ENCODE results near the gene SMCR8.

Gene SMCR8, protein sequence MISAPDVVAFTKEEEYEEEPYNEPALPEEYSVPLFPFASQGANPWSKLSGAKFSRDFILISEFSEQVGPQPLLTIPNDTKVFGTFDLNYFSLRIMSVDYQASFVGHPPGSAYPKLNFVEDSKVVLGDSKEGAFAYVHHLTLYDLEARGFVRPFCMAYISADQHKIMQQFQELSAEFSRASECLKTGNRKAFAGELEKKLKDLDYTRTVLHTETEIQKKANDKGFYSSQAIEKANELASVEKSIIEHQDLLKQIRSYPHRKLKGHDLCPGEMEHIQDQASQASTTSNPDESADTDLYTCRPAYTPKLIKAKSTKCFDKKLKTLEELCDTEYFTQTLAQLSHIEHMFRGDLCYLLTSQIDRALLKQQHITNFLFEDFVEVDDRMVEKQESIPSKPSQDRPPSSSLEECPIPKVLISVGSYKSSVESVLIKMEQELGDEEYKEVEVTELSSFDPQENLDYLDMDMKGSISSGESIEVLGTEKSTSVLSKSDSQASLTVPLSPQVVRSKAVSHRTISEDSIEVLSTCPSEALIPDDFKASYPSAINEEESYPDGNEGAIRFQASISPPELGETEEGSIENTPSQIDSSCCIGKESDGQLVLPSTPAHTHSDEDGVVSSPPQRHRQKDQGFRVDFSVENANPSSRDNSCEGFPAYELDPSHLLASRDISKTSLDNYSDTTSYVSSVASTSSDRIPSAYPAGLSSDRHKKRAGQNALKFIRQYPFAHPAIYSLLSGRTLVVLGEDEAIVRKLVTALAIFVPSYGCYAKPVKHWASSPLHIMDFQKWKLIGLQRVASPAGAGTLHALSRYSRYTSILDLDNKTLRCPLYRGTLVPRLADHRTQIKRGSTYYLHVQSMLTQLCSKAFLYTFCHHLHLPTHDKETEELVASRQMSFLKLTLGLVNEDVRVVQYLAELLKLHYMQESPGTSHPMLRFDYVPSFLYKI

GRCh38 chr17:18314731-18315561 lies at the start of gene SMCR8, which contains the start of gene TOP3A:
SMCR8 (plus strand) TSS chr17:18315293; CDS start chr17:18315790, 497 bp downstream.
TOP3A (minus strand) TSS chr17:18314994; CDS start chr17:18314778, 216 bp downstream.
- no peaks in the 10 kb centered on the region for H3K27me3 ChIP-seq
- peak within 1 kb of the TSS; percentile 95 for H3K9ac ChIP-seq
- peaks cover 80% of the 10 kb centered on the region for H4K20me1 ChIP-seq
- no peak for TF ChIP-seq Cebpa-rat (IDR thresholded peaks at IDR 0.05)
- H3K36me3 ChIP-seq = peaks cover 70% of the 10 kb centered on the region
- peaks cover 74% of the 10 kb centered on the region for H3K4me1 ChIP-seq
- peak within 1 kb of the TSS; percentile 91 for H3K27ac ChIP-seq
- H3K4me3 ChIP-seq = peak within 1 kb of the TSS; percentile 93
- H3K9me3 ChIP-seq = no peaks in the 10 kb centered on the region
- peak within 1 kb of the TSS; percentile 94 for H3K4me2 ChIP-seq

- Histone ChIP-seq H3K4me3 (no peak overlapping the region), H3K36me3 (peaks cover 70% of the 10 kb centered on the region), H3K27ac (no peak overlapping the region), H4K20me1 (peaks cover 25% of the 10 kb centered on the region), H3K9me3 (no peaks in the 10 kb centered on the region), H3K27me3 (no peaks in the 10 kb centered on the region), H3K9ac (no peak overlapping the region), H3K4me2 (no peak overlapping the region), H3K4me1 (peaks cover 8% of the 10 kb centered on the region)
- TF ChIP-seq Cebpa-rat (IDR thresholded peaks at IDR 0.05) = no peak
Measured at GRCh38 chr17:18267366-18267765, 47.7 kb upstream of the SMCR8 start.

- H3K9me3 ChIP-seq = no peaks in the 10 kb centered on the region
- H3K27ac ChIP-seq = no peak overlapping the region
- no peak overlapping the region for H3K4me3 ChIP-seq
- H3K4me1 ChIP-seq = peaks cover 6% of the 10 kb centered on the region; the same call in 1 of the 2 replicates
- H3K4me2 ChIP-seq = no peak overlapping the region
- H3K27me3 ChIP-seq = no peaks in the 10 kb centered on the region
- no peak for TF ChIP-seq Cebpa-rat (IDR thresholded peaks at IDR 0.05)
- peaks cover 70% of the 10 kb centered on the region for H3K36me3 ChIP-seq
- H3K9ac ChIP-seq = no peak overlapping the region
- H4K20me1 ChIP-seq = peaks cover 26% of the 10 kb centered on the region; the same call in 1 of the 2 replicates
Measured at GRCh38 chr17:18267927-18268711, 47.0 kb upstream of the SMCR8 start.

DNA sequence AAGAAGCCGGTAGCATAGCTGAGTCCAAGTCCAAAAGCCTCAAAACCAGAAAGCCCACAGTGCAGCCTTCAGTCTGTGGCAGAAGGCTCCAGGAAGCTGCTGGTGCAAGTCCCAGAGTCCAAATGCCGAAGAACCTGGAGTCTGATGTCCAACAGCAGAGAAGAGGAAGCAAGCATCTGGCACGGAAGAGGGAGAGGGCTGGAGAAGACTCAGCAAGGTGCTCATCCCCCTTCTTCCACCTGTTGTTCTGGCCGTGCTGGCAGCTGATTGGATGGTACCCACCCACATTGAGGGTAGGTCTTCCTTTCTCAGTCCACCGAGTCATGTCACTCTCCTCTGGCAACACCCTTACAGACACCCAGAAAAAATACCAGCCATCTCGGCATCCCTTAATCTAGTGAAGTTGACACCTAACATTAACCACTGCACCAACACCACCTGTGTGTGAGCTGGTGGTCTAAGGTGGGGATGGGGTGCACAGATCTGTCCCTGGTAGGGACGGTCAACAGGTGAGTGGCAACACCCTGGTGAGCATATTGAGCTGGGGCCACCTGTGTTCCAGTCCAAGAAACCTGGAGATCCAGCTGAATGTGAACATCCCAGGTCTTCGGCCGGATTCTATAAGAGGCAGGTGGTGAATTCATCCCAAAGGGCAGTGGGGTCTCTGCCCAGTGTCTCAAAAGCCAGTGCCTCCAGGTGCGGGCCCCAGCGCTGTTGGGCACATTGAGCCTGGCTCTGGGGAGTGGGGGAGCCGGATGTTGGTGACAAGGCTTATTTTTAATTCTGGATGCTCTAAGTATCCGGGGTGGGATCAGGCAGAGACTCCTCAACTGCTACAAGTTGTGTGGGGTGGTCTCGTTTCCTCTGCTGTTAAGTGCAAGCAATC lies 44.8 kb upstream of the SMCR8 start:
- Histone ChIP-seq H3K9ac (no peak overlapping the region), H3K4me2 (no peak overlapping the region), H3K36me3 (peaks cover 70% of the 10 kb centered on the region), H4K20me1 (peaks cover 27% of the 10 kb centered on the region; the same call in 1 of the 2 replicates), H3K4me3 (no peak overlapping the region), H3K9me3 (no peaks in the 10 kb centered on the region), H3K27ac (no peak overlapping the region), H3K4me1 (peaks cover 6% of the 10 kb centered on the region; the same call in 1 of the 2 replicates), H3K27me3 (no peaks in the 10 kb centered on the region)
- no peak for TF ChIP-seq Cebpa-rat (IDR thresholded peaks at IDR 0.05)

DNA sequence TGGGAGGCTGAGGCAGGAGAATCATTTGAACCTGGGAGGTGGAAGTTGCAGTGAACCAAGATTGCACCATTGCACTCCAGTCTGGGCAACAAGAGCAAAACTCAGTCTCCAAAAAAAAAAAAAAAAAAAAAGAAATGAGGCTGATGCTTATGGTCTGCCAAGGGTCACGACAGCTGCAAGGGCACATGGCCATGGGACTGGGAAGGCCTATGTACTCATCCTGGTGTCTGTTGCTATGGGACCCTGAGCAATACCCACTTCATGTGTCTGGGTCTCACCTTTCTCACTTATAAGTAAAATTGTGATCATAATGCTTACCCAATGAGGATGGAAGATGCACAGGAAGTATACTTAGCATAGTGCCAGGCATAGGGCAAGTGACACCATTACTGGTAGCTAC lies 38.0 kb upstream of the SMCR8 start:
- no peak overlapping the region for H3K9ac ChIP-seq
- peaks cover 38% of the 10 kb centered on the region; the same call in 1 of the 2 replicates for H4K20me1 ChIP-seq
- H3K27ac ChIP-seq = no peak overlapping the region
- H3K4me1 ChIP-seq = no peaks in the 10 kb centered on the region
- H3K9me3 ChIP-seq = no peaks in the 10 kb centered on the region
- no peaks in the 10 kb centered on the region for H3K27me3 ChIP-seq
- no peak overlapping the region for H3K4me2 ChIP-seq
- H3K4me3 ChIP-seq = no peak overlapping the region
- no peak for TF ChIP-seq Cebpa-rat (IDR thresholded peaks at IDR 0.05)
- peaks cover 100% of the 10 kb centered on the region for H3K36me3 ChIP-seq

- H3K9ac ChIP-seq = no peak overlapping the region
Measured at GRCh38 chr17:18278867-18279266, 36.2 kb upstream of the SMCR8 start.

GRCh38 chr17:18280249-18280648 lies 34.8 kb upstream of the SMCR8 start:
- no peak overlapping the region for H3K4me2 ChIP-seq
- H3K9me3 ChIP-seq = no peaks in the 10 kb centered on the region
- no peaks in the 10 kb centered on the region for H3K4me1 ChIP-seq
- no peak overlapping the region for H3K4me3 ChIP-seq
- no peaks in the 10 kb centered on the region for H3K27me3 ChIP-seq
- peaks cover 39% of the 10 kb centered on the region for H4K20me1 ChIP-seq
- TF ChIP-seq Cebpa-rat (IDR thresholded peaks at IDR 0.05) = no peak
- H3K9ac ChIP-seq = no peak overlapping the region
- H3K36me3 ChIP-seq = peaks cover 100% of the 10 kb centered on the region
- H3K27ac ChIP-seq = no peak overlapping the region

More at GRCh38 chr17:18278867-18279266, 36.2 kb upstream of the SMCR8 start:
- Histone ChIP-seq H3K27me3 (no peaks in the 10 kb centered on the region), H4K20me1 (peaks cover 39% of the 10 kb centered on the region), H3K9me3 (no peaks in the 10 kb centered on the region), H3K36me3 (peaks cover 100% of the 10 kb centered on the region), H3K4me1 (no peaks in the 10 kb centered on the region), H3K4me3 (no peak overlapping the region), H3K4me2 (no peak overlapping the region), H3K27ac (no peak overlapping the region)
- TF ChIP-seq Cebpa-rat (IDR thresholded peaks at IDR 0.05) = no peak
